K562 (cell line): ENCODE measurements around the gene ABCF3. TPM values are rescaled to one million over a fixed set of nuclear protein-coding genes. Genes with fewer than 3 reads are reported as not detected.

Experiments used
- EP400 ChIP-seq: fragments of 450-650 bp; IDR thresholded peaks from 2 replicates; pipeline ENCODE4 v1.6.1; 2017; ENCODE audit warnings: antibody characterized with exemption, mild to moderate bottlenecking, moderate library complexity
- HEY1 ChIP-seq: fragments of 250-450 bp; sonication (Bioruptor Pico); IDR thresholded peaks from 2 replicates; pipeline ENCODE4 v1.5.0; 2020; ENCODE audit warnings: mild to moderate bottlenecking, moderate library complexity, borderline replicate concordance
- MEIS2 ChIP-seq: fragments of 450-650 bp; IDR thresholded peaks from 2 replicates; pipeline ENCODE4 v1.6.1; 2014; ENCODE audit warnings: mild to moderate bottlenecking; ENCODE audit not compliant: partially characterized antibody
- POLR2G ChIP-seq: fragments of 200-400 bp; formaldehyde crosslinking; IDR thresholded peaks from 2 replicates; pipeline ENCODE4 v1.6.1; 2017; ENCODE audit warnings: low read depth, mild to moderate bottlenecking, antibody characterized with exemption, low read length, moderate library complexity
- RBBP5 ChIP-seq: fragments of 200-600 bp; sonication (generic); IDR thresholded peaks from 2 replicates; pipeline ENCODE4 v1.6.1; 2012; ENCODE audit warnings: borderline replicate concordance, mild to moderate bottlenecking, low read length, control low read depth, inconsistent platforms; ENCODE audit not compliant: insufficient read depth, poor library complexity, severe bottlenecking
- RBFOX2 ChIP-seq: fragments of 200-400 bp; formaldehyde crosslinking; IDR thresholded peaks from 2 replicates; pipeline ENCODE4 v1.6.1; 2017; ENCODE audit warnings: low read depth, mild to moderate bottlenecking, low read length, moderate library complexity
- SREBF1 ChIP-seq: fragments of 150-350 bp; IDR thresholded peaks from 2 replicates; pipeline ENCODE4 v1.6.1; 2014; ENCODE audit warnings: antibody characterized with exemption, low read depth, low read length, borderline replicate concordance
- SRSF7 ChIP-seq: fragments of 200-400 bp; formaldehyde crosslinking; optimal IDR thresholded peaks from 2 replicates; pipeline ENCODE3; 2017; ENCODE audit warnings: mild to moderate bottlenecking, low read depth, low read length
- YY1 ChIP-seq, 3 experiments: IDR thresholded peaks; 2 replicates each; pipeline ENCODE4 v1.6.1; 2011; ENCODE audit warnings: low read length in 2 of 3, mild to moderate bottlenecking in 2 of 3, moderate library complexity in 2 of 3, borderline replicate concordance in 1 of 3, control low read depth in 1 of 3, low read depth in 1 of 3; ENCODE audit not compliant: insufficient read depth in 3 of 3, insufficient replicate concordance in 2 of 3, control insufficient read depth in 1 of 3, insufficient read length in 1 of 3; ENCODE audit errors: extremely low read depth in 1 of 3
- ZNF143 ChIP-seq: sonication (generic); formaldehyde crosslinking; IDR thresholded peaks from 2 replicates; pipeline ENCODE4 v1.9.0; 2022; ENCODE audit warnings: mild to moderate bottlenecking, missing genetic modification reagents
- ZNF253 ChIP-seq: fragments of 250-450 bp; sonication (Bioruptor Pico); conservative IDR thresholded peaks from 2 replicates; pipeline ENCODE4 v1.6.1; 2021; ENCODE audit warnings: mild to moderate bottlenecking
- polyA plus RNA-seq, 8 experiments: library from polyadenylated mRNA; depleted of rRNA in 4 of 8; stranded (reverse) in 5 of 8; unstranded in 3 of 8; fragments of >200 nt; fragmentation: Nextera tagmentation in 2 of 8; fragmentation: Illumina TruSeq in 1 of 8; extraction: Ambion mirVana in 2 of 8; extraction: Trizol in 1 of 8; gene quantifications; 2 replicates each; pipeline versions ENCODE4 v1.2.1 to v1.2.3, GENCODE V29; 2011 to 2014; ENCODE audit warnings: inconsistent platforms in 1 of 8, missing spikeins in 1 of 8
- total RNA-seq, 7 experiments: library from RNA; depleted of rRNA in 6 of 7; stranded (reverse); fragments of >200 nt in 6 of 7; fragmentation: Illumina TruSeq in 2 of 7; extraction: Trizol in 2 of 7; gene quantifications; 2 replicates each; pipeline versions ENCODE4 v1.2.1 to v1.2.3, GENCODE V29; 2011 to 2021; ENCODE audit warnings: low replicate concordance in 1 of 7
- TF ChIP-seq, protein P1 (sequence below): fragments of 250-450 bp; sonication (Bioruptor Pico); IDR thresholded peaks from 2 replicates; pipeline ENCODE4 v1.9.0; 2021; ENCODE audit warnings: mild to moderate bottlenecking, inconsistent platforms
- TF ChIP-seq, protein P2 (sequence below): fragments of 450-650 bp; IDR thresholded peaks from 2 replicates; pipeline ENCODE4 v1.6.1; 2018; ENCODE audit warnings: mild to moderate bottlenecking, low read depth; ENCODE audit not compliant: partially characterized antibody
- TF ChIP-seq, protein P3 (sequence below): fragments of 250-450 bp; sonication (Bioruptor Pico); IDR thresholded peaks from 2 replicates; pipeline ENCODE4 v1.4.0; 2020; ENCODE audit warnings: mild to moderate bottlenecking
- TF ChIP-seq, protein P4 (sequence below): fragments of 250-450 bp; sonication (Bioruptor Pico); IDR thresholded peaks from 2 replicates; pipeline ENCODE4 v1.8.0; 2022; ENCODE audit warnings: inconsistent platforms, mild to moderate bottlenecking, moderate library complexity, borderline replicate concordance
- TF ChIP-seq, protein P5 (sequence below): fragments of 450-650 bp; IDR thresholded peaks from one replicate; pipeline ENCODE4 v1.6.1; 2018; ENCODE audit warnings: mild to moderate bottlenecking, moderate library complexity; ENCODE audit not compliant: partially characterized antibody

ABCF3 gene
- total and polyA plus RNA-seq, 9 of the 15 experiments (the other 6 are each of a cell fraction or from before 2014, with no cell fraction given) = 6.7 to 77.9 (median 45.1) TPM

DNA sequence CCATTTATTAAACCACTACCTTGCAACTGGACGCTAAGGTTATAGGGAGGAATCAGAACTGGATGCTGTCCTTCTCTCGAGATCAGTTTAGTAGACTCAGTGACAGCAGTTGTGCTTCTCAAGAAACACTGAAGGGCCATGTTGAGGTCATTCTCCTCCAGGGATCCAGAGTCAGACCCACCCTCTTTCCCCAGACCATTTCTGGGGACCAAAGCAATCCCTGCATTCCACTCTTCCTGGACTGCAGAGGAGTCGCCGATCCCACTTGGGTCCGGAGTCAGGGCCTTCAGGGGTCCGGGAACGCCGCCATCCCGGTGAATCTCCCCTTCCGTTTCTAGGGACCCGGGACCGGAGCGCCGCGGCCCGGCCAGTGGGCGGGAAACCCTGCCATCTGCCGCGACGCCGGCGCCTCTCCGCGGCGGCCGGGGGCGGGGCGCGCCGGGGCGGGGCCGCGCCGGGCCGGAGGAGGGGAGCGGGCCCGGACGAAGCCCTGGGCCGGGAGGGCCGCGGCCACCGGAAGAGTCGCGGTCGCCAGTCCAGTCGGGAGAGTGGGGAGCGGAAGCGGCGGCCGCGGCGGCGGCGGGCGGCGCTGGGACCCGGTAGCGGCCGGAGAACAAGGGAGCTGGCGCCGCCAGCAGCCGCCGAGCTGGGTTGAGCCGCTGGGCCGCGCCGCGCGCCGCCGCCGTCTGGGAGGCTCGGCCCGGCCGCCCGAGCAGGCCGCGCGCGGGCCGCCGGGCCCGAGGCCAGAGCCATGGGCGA is 30.9 kb upstream of the ABCF3 start, which contains the start of gene DVL3 (continued):
- TF ChIP-seq RBBP5 = peak; percentile 74
- no peak for TF ChIP-seq MEIS2
- TF ChIP-seq, protein P1, sequence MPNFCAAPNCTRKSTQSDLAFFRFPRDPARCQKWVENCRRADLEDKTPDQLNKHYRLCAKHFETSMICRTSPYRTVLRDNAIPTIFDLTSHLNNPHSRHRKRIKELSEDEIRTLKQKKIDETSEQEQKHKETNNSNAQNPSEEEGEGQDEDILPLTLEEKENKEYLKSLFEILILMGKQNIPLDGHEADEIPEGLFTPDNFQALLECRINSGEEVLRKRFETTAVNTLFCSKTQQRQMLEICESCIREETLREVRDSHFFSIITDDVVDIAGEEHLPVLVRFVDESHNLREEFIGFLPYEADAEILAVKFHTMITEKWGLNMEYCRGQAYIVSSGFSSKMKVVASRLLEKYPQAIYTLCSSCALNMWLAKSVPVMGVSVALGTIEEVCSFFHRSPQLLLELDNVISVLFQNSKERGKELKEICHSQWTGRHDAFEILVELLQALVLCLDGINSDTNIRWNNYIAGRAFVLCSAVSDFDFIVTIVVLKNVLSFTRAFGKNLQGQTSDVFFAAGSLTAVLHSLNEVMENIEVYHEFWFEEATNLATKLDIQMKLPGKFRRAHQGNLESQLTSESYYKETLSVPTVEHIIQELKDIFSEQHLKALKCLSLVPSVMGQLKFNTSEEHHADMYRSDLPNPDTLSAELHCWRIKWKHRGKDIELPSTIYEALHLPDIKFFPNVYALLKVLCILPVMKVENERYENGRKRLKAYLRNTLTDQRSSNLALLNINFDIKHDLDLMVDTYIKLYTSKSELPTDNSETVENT (CRISPR knock-in tag) = 0 out of 2 replicates have a peak, but pooled peaks have one; percentile 18
- no peak for TF ChIP-seq SREBF1
- TF ChIP-seq, protein P2, sequence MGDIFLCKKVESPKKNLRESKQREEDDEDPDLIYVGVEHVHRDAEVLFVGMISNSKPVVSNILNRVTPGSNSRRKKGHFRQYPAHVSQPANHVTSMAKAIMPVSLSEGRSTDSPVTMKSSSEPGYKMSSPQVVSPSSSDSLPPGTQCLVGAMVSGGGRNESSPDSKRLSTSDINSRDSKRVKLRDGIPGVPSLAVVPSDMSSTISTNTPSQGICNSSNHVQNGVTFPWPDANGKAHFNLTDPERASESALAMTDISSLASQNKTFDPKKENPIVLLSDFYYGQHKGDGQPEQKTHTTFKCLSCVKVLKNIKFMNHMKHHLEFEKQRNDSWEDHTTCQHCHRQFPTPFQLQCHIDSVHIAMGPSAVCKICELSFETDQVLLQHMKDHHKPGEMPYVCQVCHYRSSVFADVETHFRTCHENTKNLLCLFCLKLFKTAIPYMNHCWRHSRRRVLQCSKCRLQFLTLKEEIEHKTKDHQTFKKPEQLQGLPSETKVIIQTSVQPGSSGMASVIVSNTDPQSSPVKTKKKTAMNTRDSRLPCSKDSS = no peak
- TF ChIP-seq SRSF7 = no peak
- peak; percentile 63 for TF ChIP-seq RBFOX2
- no peak for TF ChIP-seq ZNF253 (CRISPR knock-in tag)
- TF ChIP-seq, protein P3, sequence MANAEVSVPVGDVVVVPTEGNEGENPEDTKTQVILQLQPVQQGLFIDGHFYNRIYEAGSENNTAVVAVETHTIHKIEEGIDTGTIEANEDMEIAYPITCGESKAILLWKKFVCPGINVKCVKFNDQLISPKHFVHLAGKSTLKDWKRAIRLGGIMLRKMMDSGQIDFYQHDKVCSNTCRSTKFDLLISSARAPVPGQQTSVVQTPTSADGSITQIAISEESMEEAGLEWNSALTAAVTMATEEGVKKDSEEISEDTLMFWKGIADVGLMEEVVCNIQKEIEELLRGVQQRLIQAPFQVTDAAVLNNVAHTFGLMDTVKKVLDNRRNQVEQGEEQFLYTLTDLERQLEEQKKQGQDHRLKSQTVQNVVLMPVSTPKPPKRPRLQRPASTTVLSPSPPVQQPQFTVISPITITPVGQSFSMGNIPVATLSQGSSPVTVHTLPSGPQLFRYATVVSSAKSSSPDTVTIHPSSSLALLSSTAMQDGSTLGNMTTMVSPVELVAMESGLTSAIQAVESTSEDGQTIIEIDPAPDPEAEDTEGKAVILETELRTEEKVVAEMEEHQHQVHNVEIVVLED (CRISPR knock-in tag) = 0 out of 2 replicates have a peak, but pooled peaks have one; percentile 32
- TF ChIP-seq YY1 (IDR thresholded peaks at IDR 0.05; ENCODE audit: borderline replicate concordance in 1 of 3, control insufficient read depth in 1 of 3, extremely low read depth in 1 of 3, insufficient read depth in 3 of 3, insufficient read length in 1 of 3, insufficient replicate concordance in 2 of 3, low read depth in 1 of 3, low read length in 2 of 3) = peak in 2 of 3 experiments; percentile 13 to 35
- TF ChIP-seq, protein P4, sequence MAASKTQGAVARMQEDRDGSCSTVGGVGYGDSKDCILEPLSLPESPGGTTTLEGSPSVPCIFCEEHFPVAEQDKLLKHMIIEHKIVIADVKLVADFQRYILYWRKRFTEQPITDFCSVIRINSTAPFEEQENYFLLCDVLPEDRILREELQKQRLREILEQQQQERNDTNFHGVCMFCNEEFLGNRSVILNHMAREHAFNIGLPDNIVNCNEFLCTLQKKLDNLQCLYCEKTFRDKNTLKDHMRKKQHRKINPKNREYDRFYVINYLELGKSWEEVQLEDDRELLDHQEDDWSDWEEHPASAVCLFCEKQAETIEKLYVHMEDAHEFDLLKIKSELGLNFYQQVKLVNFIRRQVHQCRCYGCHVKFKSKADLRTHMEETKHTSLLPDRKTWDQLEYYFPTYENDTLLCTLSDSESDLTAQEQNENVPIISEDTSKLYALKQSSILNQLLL (CRISPR knock-in tag) = no peak
- TF ChIP-seq POLR2G = peak; percentile 84
- no peak for TF ChIP-seq ZNF143 (CRISPR knock-in tag)
- no peak for TF ChIP-seq HEY1
- TF ChIP-seq, protein P5, sequence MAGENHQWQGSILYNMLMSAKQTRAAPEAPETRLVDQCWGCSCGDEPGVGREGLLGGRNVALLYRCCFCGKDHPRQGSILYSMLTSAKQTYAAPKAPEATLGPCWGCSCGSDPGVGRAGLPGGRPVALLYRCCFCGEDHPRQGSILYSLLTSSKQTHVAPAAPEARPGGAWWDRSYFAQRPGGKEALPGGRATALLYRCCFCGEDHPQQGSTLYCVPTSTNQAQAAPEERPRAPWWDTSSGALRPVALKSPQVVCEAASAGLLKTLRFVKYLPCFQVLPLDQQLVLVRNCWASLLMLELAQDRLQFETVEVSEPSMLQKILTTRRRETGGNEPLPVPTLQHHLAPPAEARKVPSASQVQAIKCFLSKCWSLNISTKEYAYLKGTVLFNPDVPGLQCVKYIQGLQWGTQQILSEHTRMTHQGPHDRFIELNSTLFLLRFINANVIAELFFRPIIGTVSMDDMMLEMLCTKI = no peak
- peak; percentile 56 for TF ChIP-seq EP400
